ENCODE measurements around the gene HMGCS2.
A peak's percentile ranks its signal among the peaks of the same experiment; 100 is the strongest.
"Not testable (repeated sequence)": the region's sequence is repeated elsewhere in the genome, so short reads cannot be mapped to it uniquely, and the experiment has no call there.

The HMGCS2 gene

DNA sequence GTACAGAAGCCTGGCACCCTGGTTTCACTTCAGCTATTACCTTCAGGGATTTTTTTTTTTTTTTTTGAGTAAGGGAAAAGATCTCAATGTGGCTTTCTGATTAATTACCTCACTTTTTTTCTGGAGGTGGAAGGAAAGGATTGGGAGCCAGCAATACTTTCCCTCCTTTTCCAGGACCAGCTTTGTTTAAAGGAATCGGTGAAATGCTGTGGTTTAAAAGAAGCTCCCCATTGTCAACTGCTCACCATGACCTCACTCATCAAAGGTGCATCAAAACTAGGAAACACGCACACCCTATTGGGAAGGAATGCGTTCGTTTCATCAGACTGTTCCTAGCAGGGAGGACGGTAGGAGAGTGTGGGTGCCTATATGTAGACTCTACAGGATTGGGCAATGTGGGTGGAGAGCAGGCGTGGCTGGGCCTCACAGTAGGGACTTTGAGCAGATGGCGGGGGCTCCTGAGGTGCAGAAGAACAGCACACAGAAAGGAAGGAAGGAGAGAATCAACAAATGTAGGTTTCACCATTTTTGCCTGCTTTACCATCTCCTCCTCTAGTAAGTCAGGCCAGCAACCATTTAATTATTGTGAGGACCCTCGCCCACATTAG is 44.0 kb downstream of the HMGCS2 start:
- no peak for DNase-seq

DNA sequence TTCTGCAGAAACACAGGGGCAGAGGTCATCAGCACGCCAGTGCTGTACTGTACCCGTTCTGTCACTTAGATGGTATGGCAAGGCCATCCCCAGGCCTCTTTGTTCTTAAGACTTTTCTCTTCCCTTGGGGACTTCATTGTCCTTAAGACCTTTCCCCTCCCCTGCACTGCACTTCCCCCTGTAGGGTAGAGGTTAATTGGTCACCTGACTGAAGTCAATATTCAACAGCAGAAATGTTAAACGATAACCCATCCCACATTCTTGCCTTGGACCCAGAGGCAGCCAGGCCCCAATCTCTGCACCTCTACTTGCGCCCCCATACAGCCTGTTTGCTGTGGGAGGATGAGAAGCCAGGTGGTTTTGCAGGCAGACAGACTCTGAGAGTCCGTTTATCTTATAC is 46.8 kb downstream of the HMGCS2 start:
- no peak for DNase-seq

- no peak for DNase-seq
These were observed 47.8 kb downstream of the HMGCS2 start for GRCh38 chr1:119720866-119721440.

- no peak for DNase-seq
These were observed 49.7 kb downstream of the HMGCS2 start for GRCh38 chr1:119718972-119719371.

DNA sequence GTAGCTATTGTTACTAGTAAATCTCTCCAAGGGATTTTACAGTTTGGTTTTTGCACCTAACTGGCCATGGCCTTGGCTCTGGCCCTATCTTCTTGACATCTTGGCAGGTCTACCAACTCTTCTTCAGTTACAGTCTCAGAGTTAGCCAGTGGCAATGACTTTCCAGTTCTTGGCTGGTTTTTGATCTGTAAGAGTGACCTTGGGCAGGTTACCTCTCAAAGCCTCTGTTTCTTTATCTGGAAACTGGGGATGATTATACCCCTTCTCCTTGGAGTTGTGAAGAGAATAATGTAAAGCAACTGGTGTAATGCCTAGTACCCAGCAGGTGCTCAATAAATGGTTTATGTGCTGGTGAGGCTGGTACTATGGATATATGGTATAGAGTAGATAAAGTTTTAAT is 50.3 kb downstream of the HMGCS2 start:
- no peak for DNase-seq

- no peak for DNase-seq
These were observed 53.2 kb downstream of the HMGCS2 start for GRCh38 chr1:119715542-119715941.

- no peak for DNase-seq
These were observed 54.1 kb downstream of the HMGCS2 start for GRCh38 chr1:119714583-119714982.

GRCh38 chr1:119713749-119714456 is 54.8 kb downstream of the HMGCS2 start:
- DNase-seq: no peak

DNA sequence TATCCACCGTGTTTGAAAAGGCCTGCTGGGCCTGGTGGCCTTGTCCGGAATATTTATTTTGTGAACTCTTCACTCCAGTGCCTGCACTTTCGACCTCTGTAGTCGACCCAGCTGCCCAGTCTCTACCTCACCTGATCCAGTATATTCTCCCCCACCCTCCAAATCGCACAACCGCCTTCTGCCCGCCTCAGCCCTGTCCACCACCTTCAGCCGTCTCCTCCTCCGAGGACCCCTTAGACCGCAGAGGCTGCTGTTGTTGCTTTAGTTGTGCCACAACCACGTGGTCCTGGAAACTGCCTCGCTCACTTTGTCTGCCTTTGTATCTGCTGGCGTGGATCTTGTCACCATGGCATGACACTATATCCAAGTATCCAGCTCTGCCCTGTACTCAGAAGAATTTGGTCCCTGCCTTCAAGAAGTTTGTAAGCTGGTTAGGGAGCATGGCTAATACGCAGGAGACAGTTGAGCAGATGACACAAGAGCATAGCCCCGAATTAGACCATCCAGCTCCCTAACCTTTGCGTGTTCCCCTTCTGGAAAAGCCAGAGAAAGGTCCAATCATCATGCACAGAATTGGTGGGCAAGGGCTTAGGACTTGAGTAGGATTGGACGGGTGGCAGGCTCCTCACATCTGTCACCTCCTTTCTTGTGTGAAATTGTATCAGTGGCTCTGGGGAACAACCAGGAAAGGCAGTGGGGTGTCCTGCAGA is 55.5 kb downstream of the HMGCS2 start:
- no peak for DNase-seq

- peak in 1 of 2 experiments; percentile 16 for DNase-seq
These were observed 56.2 kb downstream of the HMGCS2 start for GRCh38 chr1:119712342-119713038.

- DNase-seq: peak in 1 of 2 experiments; percentile 6
These were observed 56.8 kb downstream of the HMGCS2 start, which contains the start of gene PHGDH for GRCh38 chr1:119711804-119712341. Gene PHGDH (plus strand): TSS chr1:119711934. CDS start chr1:119712023, 89 bp downstream.

DNA sequence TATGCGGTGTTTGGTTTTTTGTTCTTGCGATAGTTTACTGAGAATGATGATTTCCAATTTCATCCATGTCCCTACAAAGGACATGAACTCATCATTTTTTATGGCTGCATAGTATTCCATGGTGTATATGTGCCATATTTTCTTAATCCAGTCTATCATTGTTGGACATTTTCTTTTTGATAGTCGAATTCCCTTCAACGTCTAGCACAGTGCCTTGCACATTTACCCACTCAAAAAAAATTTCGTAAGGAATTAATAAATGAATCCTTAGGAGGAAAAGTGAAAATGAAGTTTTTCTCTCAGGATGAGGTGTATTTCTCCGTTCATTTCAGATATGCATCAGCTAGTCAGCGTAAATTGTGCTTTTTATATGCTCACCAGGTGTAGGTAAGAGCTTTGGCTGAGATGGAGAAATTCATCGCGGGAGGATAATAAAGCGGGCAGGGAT is 57.3 kb downstream of the HMGCS2 start:
- DNase-seq: not testable (repeated sequence)

DNA sequence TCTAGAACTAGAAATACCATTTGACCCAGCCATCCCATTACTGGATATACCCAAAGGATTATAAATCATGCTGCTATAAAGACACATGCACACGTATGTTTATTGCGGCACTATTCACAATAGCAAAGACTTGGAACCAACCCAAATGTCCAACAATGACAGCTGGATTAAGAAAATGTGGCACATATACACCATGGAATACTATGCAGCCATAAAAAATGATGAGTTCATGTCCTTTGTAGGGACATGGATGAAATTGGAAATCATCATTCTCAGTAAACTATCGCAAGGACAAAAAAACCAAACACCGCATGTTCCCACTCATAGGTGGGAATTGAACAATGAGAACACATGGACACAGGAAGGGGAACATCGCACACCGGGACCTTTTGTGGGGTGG is 62.1 kb downstream of the HMGCS2 start:
- DNase-seq: not testable (repeated sequence)

- DNase-seq: no peak
These were observed 64.8 kb downstream of the HMGCS2 start for GRCh38 chr1:119703666-119704450.

DNA sequence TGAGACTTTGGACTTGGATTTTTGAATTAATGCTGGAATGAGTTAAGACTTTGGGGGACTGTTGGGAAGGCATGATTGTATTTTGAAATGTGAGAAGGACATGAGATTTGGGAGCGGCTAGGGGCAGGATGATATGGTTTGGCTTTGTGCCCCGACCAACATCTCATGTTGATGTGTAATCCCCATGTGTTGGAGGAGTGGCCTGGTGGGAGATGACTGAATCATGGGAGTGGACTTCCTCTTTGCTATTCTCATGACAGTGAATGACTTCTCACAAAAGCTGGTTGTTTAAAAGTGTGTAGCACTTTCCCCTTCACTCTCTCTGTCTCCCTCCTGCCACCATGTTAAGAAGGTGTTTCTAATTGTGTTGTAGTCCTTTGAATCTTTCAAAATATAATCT is 66.3 kb downstream of the HMGCS2 start:
- DNase-seq: no peak

GRCh38 chr1:119701659-119702058 is 67.0 kb downstream of the HMGCS2 start:
- DNase-seq: no peak

- no peak for DNase-seq
These were observed 68.4 kb downstream of the HMGCS2 start for GRCh38 chr1:119700326-119700725.

Measured in activated CD4-positive, alpha-beta T cell treated with anti-CD3 and anti-CD28 coated beads, Interleukin-2, amount 50 U/mL, for 4 hours (primary cell).